HG03469 (cell line): ENCODE data around the gene LHFPL2.

Experiments used
- ATAC-seq: cut with Tn5 transposase; IDR thresholded peaks from one replicate; pipeline ENCODE4 v1.9.1; 2021; ENCODE audit warnings: mild to moderate bottlenecking, moderate library complexity, moderate number of reproducible peaks; ENCODE audit not compliant: unreplicated experiment

The LHFPL2 gene

GRCh38 chr5:78642701-78643100 is 5.9 kb downstream of the LHFPL2 start:
- ATAC-seq, result no peak

GRCh38 chr5:78640662-78641474 is 7.7 kb downstream of the LHFPL2 start:
- no peak for ATAC-seq

GRCh38 chr5:78639791-78640190 is 8.8 kb downstream of the LHFPL2 start:
- no peak for ATAC-seq

GRCh38 chr5:78638973-78639669 is 9.5 kb downstream of the LHFPL2 start:
- ATAC-seq, result no peak

GRCh38 chr5:78638423-78638822 is 10.1 kb downstream of the LHFPL2 start:
- ATAC-seq, result no peak

- ATAC-seq, result no peak
These were observed 11.1 kb downstream of the LHFPL2 start for GRCh38 chr5:78637468-78637867.

GRCh38 chr5:78636682-78637081 is 11.9 kb downstream of the LHFPL2 start:
- no peak for ATAC-seq

GRCh38 chr5:78634634-78635033 is 13.9 kb downstream of the LHFPL2 start:
- ATAC-seq, result no peak

- ATAC-seq, result no peak
These were observed 14.3 kb downstream of the LHFPL2 start for GRCh38 chr5:78634229-78634628.

GRCh38 chr5:78633700-78634099 is 14.9 kb downstream of the LHFPL2 start:
- ATAC-seq, result no peak

- no peak for ATAC-seq
These were observed 16.1 kb downstream of the LHFPL2 start for GRCh38 chr5:78632467-78632866.

- no peak for ATAC-seq
These were observed 16.6 kb downstream of the LHFPL2 start for GRCh38 chr5:78631931-78632330.

- ATAC-seq, result no peak
These were observed 18.5 kb downstream of the LHFPL2 start for GRCh38 chr5:78630047-78630446.

- no peak for ATAC-seq
These were observed 18.9 kb downstream of the LHFPL2 start for GRCh38 chr5:78629624-78630023.

- no peak for ATAC-seq
These were observed 20.1 kb downstream of the LHFPL2 start for GRCh38 chr5:78628270-78628992.

GRCh38 chr5:78627766-78628165 is 20.8 kb downstream of the LHFPL2 start:
- ATAC-seq, result no peak

- ATAC-seq, result no peak
These were observed 21.4 kb downstream of the LHFPL2 start for GRCh38 chr5:78627175-78627574.

GRCh38 chr5:78626009-78626571 is 22.5 kb downstream of the LHFPL2 start:
- no peak for ATAC-seq

GRCh38 chr5:78624992-78625391 is 23.6 kb downstream of the LHFPL2 start:
- ATAC-seq, result no peak

GRCh38 chr5:78624011-78624541 is 24.5 kb downstream of the LHFPL2 start:
- ATAC-seq, result no peak
